Neural cell (in vitro differentiated cells): Measurements from ENCODE around the gene DLX1. TPM values are rescaled to one million over a fixed set of nuclear protein-coding genes. Genes with fewer than 3 reads are reported as not detected.

Experiments
- H2AFZ ChIP-seq: fragments of 200-600, 300-800 bp; sonication (generic), shearing (Covaris generic); 2 replicates; pipeline ENCODE4 v1.6.0; 2014; ENCODE audit warnings: low read depth, mild to moderate bottlenecking, antibody characterized with exemption, low read length, moderate library complexity
- H3F3A ChIP-seq: fragments of 200-600 bp; shearing (Covaris generic); 2 replicates; pipeline ENCODE4 v1.6.1; 2016; ENCODE audit warnings: mild to moderate bottlenecking, moderate library complexity, mixed read lengths, antibody characterized with exemption, low read length; ENCODE audit not compliant: insufficient read depth, poor library complexity, severe bottlenecking
- H3K27ac ChIP-seq: fragments of 200-600, 300-800 bp; sonication (generic), shearing (Covaris generic); 2 replicates; pipeline ENCODE4 v1.5.1; 2014; ENCODE audit warnings: mild to moderate bottlenecking, low read length, moderate library complexity
- H3K27me3 ChIP-seq: fragments of 300-800, 200-600 bp; sonication (generic), shearing (Covaris generic); 2 replicates; pipeline ENCODE4 v1.6.0; 2014; ENCODE audit warnings: mild to moderate bottlenecking, low read depth, low read length, moderate library complexity; ENCODE audit not compliant: insufficient read depth
- H3K36me3 ChIP-seq: fragments of 300-800, 200-600 bp; sonication (generic), shearing (Covaris generic); 2 replicates; pipeline ENCODE4 v1.5.1; 2014; ENCODE audit warnings: mild to moderate bottlenecking, antibody characterized with exemption, low read length, moderate library complexity; ENCODE audit not compliant: insufficient read depth
- H3K4me2 ChIP-seq: fragments of 300-800, 200-600 bp; sonication (generic), shearing (Covaris generic); 2 replicates; pipeline ENCODE4 v1.6.0; 2014; ENCODE audit warnings: mild to moderate bottlenecking, low read length
- H3K4me3 ChIP-seq: fragments of 300-800, 200-600 bp; sonication (generic), shearing (Covaris generic); 2 replicates; pipeline ENCODE4 v1.5.1; 2014; ENCODE audit warnings: mild to moderate bottlenecking, low read length, moderate library complexity
- H3K79me2 ChIP-seq: fragments of 200-600 bp; shearing (Covaris generic); replicated peaks from 2 replicates; pipeline ENCODE4 v1.6.0; 2014; ENCODE audit warnings: mild to moderate bottlenecking, low read length, moderate library complexity; ENCODE audit not compliant: insufficient read depth
- H3K9ac ChIP-seq: fragments of 300-800, 200-600 bp; sonication (generic), shearing (Covaris generic); 2 replicates; pipeline ENCODE4 v1.6.1; 2016; ENCODE audit warnings: mild to moderate bottlenecking, low read length, mixed read lengths
- H3K9me2 ChIP-seq: fragments of 200-600 bp; shearing (Covaris generic); 2 replicates; pipeline ENCODE4 v1.6.1; 2016; ENCODE audit warnings: mild to moderate bottlenecking, low read length, mixed read lengths; ENCODE audit not compliant: insufficient read depth
- H3K9me3 ChIP-seq: fragments of 200-600, 300-800 bp; sonication (generic), shearing (Covaris generic); 2 replicates; pipeline ENCODE4 v1.6.1; 2016; ENCODE audit warnings: mild to moderate bottlenecking, mixed run types, low read length, moderate library complexity, mixed read lengths
- H4K20me1 ChIP-seq: fragments of 200-600 bp; shearing (Covaris generic); 2 replicates; pipeline ENCODE4 v1.6.1; 2016; ENCODE audit warnings: mild to moderate bottlenecking, mixed run types; ENCODE audit not compliant: insufficient read depth
- EP300 ChIP-seq: fragments of 450-650 bp; conservative IDR thresholded peaks from 2 replicates; pipeline ENCODE4 v1.6.1; 2014; ENCODE audit warnings: antibody characterized with exemption, mild to moderate bottlenecking, moderate library complexity; ENCODE audit not compliant: poor library complexity, severe bottlenecking
- EZH2 ChIP-seq: fragments of 200-600, 300-800 bp; shearing (Covaris generic), sonication (generic); IDR thresholded peaks from 2 replicates; pipeline ENCODE4 v1.6.1; 2014; ENCODE audit warnings: antibody characterized with exemption, low read length, borderline replicate concordance, mild to moderate bottlenecking; ENCODE audit not compliant: insufficient read depth, poor library complexity, severe bottlenecking
- MXI1 ChIP-seq: fragments of 450-650 bp; conservative IDR thresholded peaks from 2 replicates; pipeline ENCODE4 v1.6.1; 2014; ENCODE audit warnings: antibody characterized with exemption, mild to moderate bottlenecking; ENCODE audit not compliant: poor library complexity, severe bottlenecking
- POLR2AphosphoS5 ChIP-seq: IDR thresholded peaks from 2 replicates; pipeline ENCODE4 v1.6.1; 2012
- RAD21 ChIP-seq: fragments of 450-650 bp; conservative IDR thresholded peaks from 2 replicates; pipeline ENCODE4 v1.6.1; 2014; ENCODE audit warnings: antibody characterized with exemption, mild to moderate bottlenecking, moderate library complexity
- SMC3 ChIP-seq: fragments of 450-650 bp; conservative IDR thresholded peaks from 2 replicates; pipeline ENCODE4 v1.6.1; 2014; ENCODE audit warnings: antibody characterized with exemption, mild to moderate bottlenecking, moderate library complexity; ENCODE audit not compliant: poor library complexity
- TAF1 ChIP-seq: IDR thresholded peaks from 2 replicates; pipeline ENCODE4 v1.6.1; 2012; ENCODE audit warnings: low read depth
- polyA plus RNA-seq: library from polyadenylated mRNA; depleted of rRNA; stranded (reverse); fragments of >200 nt; gene quantifications from 2 replicates; pipeline ENCODE4 v1.2.3, GENCODE V29; 2014
- TF ChIP-seq, protein P1 (sequence below): IDR thresholded peaks from 2 replicates; pipeline ENCODE4 v1.6.1; 2012; ENCODE audit warnings: borderline replicate concordance
- TF ChIP-seq, protein P2 (sequence below): fragments of 450-650 bp; IDR thresholded peaks from 2 replicates; pipeline ENCODE4 v1.5.1; 2014; ENCODE audit warnings: antibody characterized with exemption, mild to moderate bottlenecking, moderate library complexity; ENCODE audit not compliant: poor library complexity, severe bottlenecking

Gene DLX1
- polyA plus RNA-seq, 1 donor from 2014 or later = 67.3 TPM

- no peak overlapping the region for H2AFZ ChIP-seq
- H3K36me3 ChIP-seq = no peaks in the 10 kb centered on the region
- no peaks in the 10 kb centered on the region for H3K79me2 ChIP-seq
- H3K27ac ChIP-seq = no peak overlapping the region
- peaks cover 2% of the 10 kb centered on the region for H3F3A ChIP-seq
- no peak overlapping the region for H3K9ac ChIP-seq
- H4K20me1 ChIP-seq = no peaks in the 10 kb centered on the region
- no peak overlapping the region for H3K4me3 ChIP-seq
- TF ChIP-seq EZH2 (no peak), MXI1 (no peak), EP300 (no peak), POLR2AphosphoS5 (no peak), SMC3 (no peak), TAF1 (no peak), RAD21 (no peak)
- TF ChIP-seq, protein P1, sequence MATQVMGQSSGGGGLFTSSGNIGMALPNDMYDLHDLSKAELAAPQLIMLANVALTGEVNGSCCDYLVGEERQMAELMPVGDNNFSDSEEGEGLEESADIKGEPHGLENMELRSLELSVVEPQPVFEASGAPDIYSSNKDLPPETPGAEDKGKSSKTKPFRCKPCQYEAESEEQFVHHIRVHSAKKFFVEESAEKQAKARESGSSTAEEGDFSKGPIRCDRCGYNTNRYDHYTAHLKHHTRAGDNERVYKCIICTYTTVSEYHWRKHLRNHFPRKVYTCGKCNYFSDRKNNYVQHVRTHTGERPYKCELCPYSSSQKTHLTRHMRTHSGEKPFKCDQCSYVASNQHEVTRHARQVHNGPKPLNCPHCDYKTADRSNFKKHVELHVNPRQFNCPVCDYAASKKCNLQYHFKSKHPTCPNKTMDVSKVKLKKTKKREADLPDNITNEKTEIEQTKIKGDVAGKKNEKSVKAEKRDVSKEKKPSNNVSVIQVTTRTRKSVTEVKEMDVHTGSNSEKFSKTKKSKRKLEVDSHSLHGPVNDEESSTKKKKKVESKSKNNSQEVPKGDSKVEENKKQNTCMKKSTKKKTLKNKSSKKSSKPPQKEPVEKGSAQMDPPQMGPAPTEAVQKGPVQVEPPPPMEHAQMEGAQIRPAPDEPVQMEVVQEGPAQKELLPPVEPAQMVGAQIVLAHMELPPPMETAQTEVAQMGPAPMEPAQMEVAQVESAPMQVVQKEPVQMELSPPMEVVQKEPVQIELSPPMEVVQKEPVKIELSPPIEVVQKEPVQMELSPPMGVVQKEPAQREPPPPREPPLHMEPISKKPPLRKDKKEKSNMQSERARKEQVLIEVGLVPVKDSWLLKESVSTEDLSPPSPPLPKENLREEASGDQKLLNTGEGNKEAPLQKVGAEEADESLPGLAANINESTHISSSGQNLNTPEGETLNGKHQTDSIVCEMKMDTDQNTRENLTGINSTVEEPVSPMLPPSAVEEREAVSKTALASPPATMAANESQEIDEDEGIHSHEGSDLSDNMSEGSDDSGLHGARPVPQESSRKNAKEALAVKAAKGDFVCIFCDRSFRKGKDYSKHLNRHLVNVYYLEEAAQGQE = no peak
- TF ChIP-seq, protein P2, sequence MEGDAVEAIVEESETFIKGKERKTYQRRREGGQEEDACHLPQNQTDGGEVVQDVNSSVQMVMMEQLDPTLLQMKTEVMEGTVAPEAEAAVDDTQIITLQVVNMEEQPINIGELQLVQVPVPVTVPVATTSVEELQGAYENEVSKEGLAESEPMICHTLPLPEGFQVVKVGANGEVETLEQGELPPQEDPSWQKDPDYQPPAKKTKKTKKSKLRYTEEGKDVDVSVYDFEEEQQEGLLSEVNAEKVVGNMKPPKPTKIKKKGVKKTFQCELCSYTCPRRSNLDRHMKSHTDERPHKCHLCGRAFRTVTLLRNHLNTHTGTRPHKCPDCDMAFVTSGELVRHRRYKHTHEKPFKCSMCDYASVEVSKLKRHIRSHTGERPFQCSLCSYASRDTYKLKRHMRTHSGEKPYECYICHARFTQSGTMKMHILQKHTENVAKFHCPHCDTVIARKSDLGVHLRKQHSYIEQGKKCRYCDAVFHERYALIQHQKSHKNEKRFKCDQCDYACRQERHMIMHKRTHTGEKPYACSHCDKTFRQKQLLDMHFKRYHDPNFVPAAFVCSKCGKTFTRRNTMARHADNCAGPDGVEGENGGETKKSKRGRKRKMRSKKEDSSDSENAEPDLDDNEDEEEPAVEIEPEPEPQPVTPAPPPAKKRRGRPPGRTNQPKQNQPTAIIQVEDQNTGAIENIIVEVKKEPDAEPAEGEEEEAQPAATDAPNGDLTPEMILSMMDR = no peak
- H3K27me3 ChIP-seq = no peaks in the 10 kb centered on the region
- H3K9me2 ChIP-seq = no peaks in the 10 kb centered on the region
- H3K4me2 ChIP-seq = no peak overlapping the region
- H3K9me3 ChIP-seq = no peaks in the 10 kb centered on the region
Measured at GRCh38 chr2:172053486-172053885, 31.8 kb upstream of the DLX1 start.

DNA sequence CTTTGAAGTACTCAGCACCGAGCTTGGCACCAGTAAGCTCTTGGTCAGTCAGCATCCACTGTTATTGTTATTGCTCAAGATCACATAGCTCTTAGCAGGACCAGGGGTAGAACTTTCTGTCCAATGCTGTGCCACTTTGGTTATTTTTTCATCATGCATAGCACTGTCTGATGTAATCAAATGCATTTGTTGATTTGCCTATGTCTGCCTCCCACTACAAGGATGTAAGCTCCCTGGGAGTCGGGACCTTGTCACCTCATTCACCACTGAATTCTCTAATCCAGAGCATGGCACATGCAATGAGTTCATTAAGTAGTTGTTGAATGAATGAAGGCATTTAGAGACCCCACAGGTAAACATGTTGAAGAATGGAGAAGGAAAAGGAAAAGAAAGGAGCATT, 29.0 kb upstream of the DLX1 start:
- Histone ChIP-seq H3K9ac (no peak overlapping the region), H3K9me3 (no peaks in the 10 kb centered on the region), H3F3A (peaks cover 2% of the 10 kb centered on the region), H3K9me2 (no peaks in the 10 kb centered on the region), H3K27ac (no peak overlapping the region), H4K20me1 (no peaks in the 10 kb centered on the region), H3K27me3 (no peaks in the 10 kb centered on the region), H3K4me3 (no peak overlapping the region), H3K79me2 (no peaks in the 10 kb centered on the region), H3K4me2 (no peak overlapping the region), H3K36me3 (no peaks in the 10 kb centered on the region), H2AFZ (no peak overlapping the region)
- TF ChIP-seq TAF1 = no peak
- TF ChIP-seq, protein P2 = no peak
- TF ChIP-seq EP300 = no peak
- TF ChIP-seq EZH2 = no peak
- TF ChIP-seq RAD21 = no peak
- TF ChIP-seq, protein P1 = no peak
- no peak for TF ChIP-seq MXI1
- no peak for TF ChIP-seq SMC3
- no peak for TF ChIP-seq POLR2AphosphoS5
